SK-N-SH treated with all-trans-retinoic acid at 6 μM for 48 hours (cell line): ENCODE measurements around the gene EBF4.

ENCODE experiments used
- ATAC-seq: fragments of 200-7000 bp; cut with Tn5 transposase; 3 replicates; pipeline ENCODE4 v1.9.1; 2020; ENCODE audit warnings: mild to moderate bottlenecking, moderate library complexity
- ARNTL ChIP-seq: fragments of 450-650 bp; formaldehyde crosslinking; IDR thresholded peaks from 2 replicates; pipeline ENCODE4 v1.5.0; 2020; ENCODE audit warnings: low read depth, mild to moderate bottlenecking, moderate library complexity, borderline replicate concordance
- BACH2 ChIP-seq: fragments of 250-450 bp; sonication (Bioruptor Pico); IDR thresholded peaks from 2 replicates; pipeline ENCODE4 v1.9.0; 2021; ENCODE audit warnings: mild to moderate bottlenecking, borderline replicate concordance
- CSDC2 ChIP-seq: fragments of 250-450 bp; sonication (Bioruptor Pico); IDR thresholded peaks from 2 replicates; pipeline ENCODE4 v1.5.0; 2020; ENCODE audit warnings: mild to moderate bottlenecking, moderate library complexity
- ESRRG ChIP-seq: fragments of 250-450 bp; sonication (Bioruptor Pico); IDR thresholded peaks from 2 replicates; pipeline ENCODE4 v1.6.1; 2021; ENCODE audit warnings: mild to moderate bottlenecking
- GLIS3 ChIP-seq: fragments of 250-450 bp; sonication (Bioruptor Pico); IDR thresholded peaks from 2 replicates; pipeline ENCODE4 v1.5.0; 2020; ENCODE audit warnings: mild to moderate bottlenecking, moderate library complexity
- ISL1 ChIP-seq: fragments of 250-450 bp; sonication (Bioruptor Pico); IDR thresholded peaks from 2 replicates; pipeline ENCODE4 v2.1.2; 2022; ENCODE audit warnings: mild to moderate bottlenecking, moderate library complexity
- OSR1 ChIP-seq: fragments of 250-450 bp; sonication (Bioruptor Pico); IDR thresholded peaks from 2 replicates; pipeline ENCODE4 v1.8.0; 2022; ENCODE audit warnings: moderate library complexity, mild to moderate bottlenecking, inconsistent platforms
- PPARA ChIP-seq: fragments of 250-450 bp; sonication (Bioruptor Pico); IDR thresholded peaks from 2 replicates; pipeline ENCODE4 v1.5.0; 2020; ENCODE audit warnings: mild to moderate bottlenecking, borderline replicate concordance
- SNAI2 ChIP-seq: fragments of 250-450 bp; sonication (Bioruptor Pico); IDR thresholded peaks from 2 replicates; pipeline ENCODE4 v1.5.0; 2020; ENCODE audit warnings: mild to moderate bottlenecking, moderate library complexity
- TCF4 ChIP-seq: fragments of 250-450 bp; sonication (Bioruptor Pico); IDR thresholded peaks from 2 replicates; pipeline ENCODE4 v1.8.0; 2021; ENCODE audit warnings: mild to moderate bottlenecking, moderate library complexity, borderline replicate concordance
- TOX ChIP-seq: fragments of 250-450 bp; sonication (Bioruptor Pico); IDR thresholded peaks from 2 replicates; pipeline ENCODE4 v1.8.0; 2021; ENCODE audit warnings: mild to moderate bottlenecking, moderate library complexity, borderline replicate concordance
- ZC3H10 ChIP-seq: fragments of 250-450 bp; sonication (Bioruptor Pico); IDR thresholded peaks from 2 replicates; pipeline ENCODE4 v1.5.1; 2021; ENCODE audit warnings: mild to moderate bottlenecking, moderate library complexity
- ZFP3 ChIP-seq: fragments of 250-450 bp; sonication (Bioruptor Pico); IDR thresholded peaks from 2 replicates; pipeline ENCODE4 v1.5.0; 2020; ENCODE audit warnings: mild to moderate bottlenecking, moderate library complexity
- ZFP30 ChIP-seq: fragments of 450-650 bp; formaldehyde crosslinking; IDR thresholded peaks from 2 replicates; pipeline ENCODE4 v1.5.0; 2022; ENCODE audit warnings: mild to moderate bottlenecking, moderate library complexity
- ZNF565 ChIP-seq: fragments of 450-650 bp; formaldehyde crosslinking; conservative IDR thresholded peaks from 2 replicates; pipeline ENCODE4 v1.5.0; 2020; ENCODE audit warnings: low read depth, mild to moderate bottlenecking, moderate library complexity
- ZNF70 ChIP-seq: fragments of 450-650 bp; formaldehyde crosslinking; IDR thresholded peaks from 2 replicates; pipeline ENCODE4 v1.5.0; 2020; ENCODE audit warnings: mild to moderate bottlenecking, moderate library complexity
- TF ChIP-seq, protein P1 (sequence below): fragments of 250-450 bp; sonication (Bioruptor Pico); IDR thresholded peaks from 2 replicates; pipeline ENCODE4 v1.8.0; 2020; ENCODE audit warnings: mild to moderate bottlenecking, moderate library complexity, borderline replicate concordance
- TF ChIP-seq, protein P2 (sequence below): fragments of 250-450 bp; sonication (Bioruptor Pico); IDR thresholded peaks from 2 replicates; pipeline ENCODE4 v1.5.1; 2020; ENCODE audit warnings: low read depth, mild to moderate bottlenecking, moderate library complexity
- TF ChIP-seq, protein P3 (sequence below): fragments of 250-450 bp; sonication (Bioruptor Pico); IDR thresholded peaks from 2 replicates; pipeline ENCODE4 v1.5.0; 2020; ENCODE audit warnings: mild to moderate bottlenecking, moderate library complexity
- TF ChIP-seq, protein P4 (sequence below): fragments of 250-450 bp; sonication (Bioruptor Pico); IDR thresholded peaks from 2 replicates; pipeline ENCODE4 v1.8.0; 2021; ENCODE audit warnings: low read depth, mild to moderate bottlenecking, moderate library complexity, borderline replicate concordance
- TF ChIP-seq, protein P5 (sequence below): fragments of 250-450 bp; sonication (Bioruptor Pico); IDR thresholded peaks from 2 replicates; pipeline ENCODE4 v1.5.1; 2021; ENCODE audit warnings: mild to moderate bottlenecking, moderate library complexity

The EBF4 gene

DNA sequence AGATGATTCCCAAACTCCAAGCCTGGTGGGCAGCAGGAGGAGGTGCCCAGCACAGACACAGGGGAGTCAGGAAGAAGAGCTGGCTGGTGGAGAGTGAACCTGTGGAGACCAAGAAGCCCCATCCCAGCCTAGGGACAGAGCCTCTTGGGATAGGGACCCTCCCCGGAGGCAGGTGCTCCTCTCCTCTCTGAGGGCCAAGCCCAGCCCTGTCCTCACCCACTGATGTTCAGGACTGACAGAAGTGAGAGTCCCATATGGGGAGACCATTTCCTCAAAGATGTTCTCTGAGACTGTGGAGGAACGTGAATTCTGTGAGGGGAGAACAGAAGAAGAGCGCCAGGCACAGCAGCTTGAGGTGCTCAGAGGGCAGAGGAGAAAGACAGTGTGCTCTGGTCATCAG, 2.4 kb upstream of the EBF4 start:
- TF ChIP-seq ZNF565 (CRISPR knock-in tag) (no peak), ZFP3 (CRISPR knock-in tag) (no peak), ESRRG (CRISPR knock-in tag) (no peak), BACH2 (no peak)
- no peak for ATAC-seq

DNA sequence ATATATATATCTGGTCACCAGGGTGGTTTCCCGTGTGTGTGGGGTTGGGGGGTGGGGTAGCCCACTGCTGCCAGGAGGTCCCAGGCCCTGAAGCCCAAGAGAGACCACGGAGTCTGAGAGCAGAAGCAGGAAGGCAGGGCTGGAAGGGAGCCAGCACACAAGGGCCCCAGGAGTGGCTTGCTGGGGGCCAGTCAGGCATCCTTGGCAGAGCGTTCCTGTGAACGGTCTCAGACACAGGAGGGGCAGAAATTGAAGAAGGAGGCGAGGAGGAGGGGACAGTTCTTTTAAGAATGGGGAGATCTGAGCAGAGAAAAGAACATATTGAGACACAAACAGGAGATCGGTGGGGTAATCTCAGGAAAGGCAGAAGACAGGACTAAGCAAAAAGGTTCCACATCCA, 1.9 kb upstream of the EBF4 start:
- ATAC-seq: no peak
- TF ChIP-seq SNAI2 (CRISPR knock-in tag) (no peak), ZNF70 (no peak), ZNF565 (CRISPR knock-in tag) (no peak), BACH2 (no peak), ZFP3 (CRISPR knock-in tag) (no peak), ARNTL (CRISPR knock-in tag) (no peak), GLIS3 (CRISPR knock-in tag) (no peak), TCF4 (CRISPR knock-in tag) (no peak), TOX (CRISPR knock-in tag) (no peak), ZFP30 (CRISPR knock-in tag) (no peak), ISL1 (no peak), PPARA (CRISPR knock-in tag) (no peak), ESRRG (CRISPR knock-in tag) (no peak), ZC3H10 (no peak), OSR1 (CRISPR knock-in tag) (no peak)
- TF ChIP-seq, protein P1, sequence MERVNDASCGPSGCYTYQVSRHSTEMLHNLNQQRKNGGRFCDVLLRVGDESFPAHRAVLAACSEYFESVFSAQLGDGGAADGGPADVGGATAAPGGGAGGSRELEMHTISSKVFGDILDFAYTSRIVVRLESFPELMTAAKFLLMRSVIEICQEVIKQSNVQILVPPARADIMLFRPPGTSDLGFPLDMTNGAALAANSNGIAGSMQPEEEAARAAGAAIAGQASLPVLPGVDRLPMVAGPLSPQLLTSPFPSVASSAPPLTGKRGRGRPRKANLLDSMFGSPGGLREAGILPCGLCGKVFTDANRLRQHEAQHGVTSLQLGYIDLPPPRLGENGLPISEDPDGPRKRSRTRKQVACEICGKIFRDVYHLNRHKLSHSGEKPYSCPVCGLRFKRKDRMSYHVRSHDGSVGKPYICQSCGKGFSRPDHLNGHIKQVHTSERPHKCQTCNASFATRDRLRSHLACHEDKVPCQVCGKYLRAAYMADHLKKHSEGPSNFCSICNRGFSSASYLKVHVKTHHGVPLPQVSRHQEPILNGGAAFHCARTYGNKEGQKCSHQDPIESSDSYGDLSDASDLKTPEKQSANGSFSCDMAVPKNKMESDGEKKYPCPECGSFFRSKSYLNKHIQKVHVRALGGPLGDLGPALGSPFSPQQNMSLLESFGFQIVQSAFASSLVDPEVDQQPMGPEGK (CRISPR knock-in tag): no peak
- TF ChIP-seq, protein P2, sequence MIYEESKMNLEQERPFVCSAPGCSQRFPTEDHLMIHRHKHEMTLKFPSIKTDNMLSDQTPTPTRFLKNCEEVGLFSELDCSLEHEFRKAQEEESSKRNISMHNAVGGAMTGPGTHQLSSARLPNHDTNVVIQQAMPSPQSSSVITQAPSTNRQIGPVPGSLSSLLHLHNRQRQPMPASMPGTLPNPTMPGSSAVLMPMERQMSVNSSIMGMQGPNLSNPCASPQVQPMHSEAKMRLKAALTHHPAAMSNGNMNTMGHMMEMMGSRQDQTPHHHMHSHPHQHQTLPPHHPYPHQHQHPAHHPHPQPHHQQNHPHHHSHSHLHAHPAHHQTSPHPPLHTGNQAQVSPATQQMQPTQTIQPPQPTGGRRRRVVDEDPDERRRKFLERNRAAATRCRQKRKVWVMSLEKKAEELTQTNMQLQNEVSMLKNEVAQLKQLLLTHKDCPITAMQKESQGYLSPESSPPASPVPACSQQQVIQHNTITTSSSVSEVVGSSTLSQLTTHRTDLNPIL (CRISPR knock-in tag): no peak
- TF ChIP-seq, protein P3, sequence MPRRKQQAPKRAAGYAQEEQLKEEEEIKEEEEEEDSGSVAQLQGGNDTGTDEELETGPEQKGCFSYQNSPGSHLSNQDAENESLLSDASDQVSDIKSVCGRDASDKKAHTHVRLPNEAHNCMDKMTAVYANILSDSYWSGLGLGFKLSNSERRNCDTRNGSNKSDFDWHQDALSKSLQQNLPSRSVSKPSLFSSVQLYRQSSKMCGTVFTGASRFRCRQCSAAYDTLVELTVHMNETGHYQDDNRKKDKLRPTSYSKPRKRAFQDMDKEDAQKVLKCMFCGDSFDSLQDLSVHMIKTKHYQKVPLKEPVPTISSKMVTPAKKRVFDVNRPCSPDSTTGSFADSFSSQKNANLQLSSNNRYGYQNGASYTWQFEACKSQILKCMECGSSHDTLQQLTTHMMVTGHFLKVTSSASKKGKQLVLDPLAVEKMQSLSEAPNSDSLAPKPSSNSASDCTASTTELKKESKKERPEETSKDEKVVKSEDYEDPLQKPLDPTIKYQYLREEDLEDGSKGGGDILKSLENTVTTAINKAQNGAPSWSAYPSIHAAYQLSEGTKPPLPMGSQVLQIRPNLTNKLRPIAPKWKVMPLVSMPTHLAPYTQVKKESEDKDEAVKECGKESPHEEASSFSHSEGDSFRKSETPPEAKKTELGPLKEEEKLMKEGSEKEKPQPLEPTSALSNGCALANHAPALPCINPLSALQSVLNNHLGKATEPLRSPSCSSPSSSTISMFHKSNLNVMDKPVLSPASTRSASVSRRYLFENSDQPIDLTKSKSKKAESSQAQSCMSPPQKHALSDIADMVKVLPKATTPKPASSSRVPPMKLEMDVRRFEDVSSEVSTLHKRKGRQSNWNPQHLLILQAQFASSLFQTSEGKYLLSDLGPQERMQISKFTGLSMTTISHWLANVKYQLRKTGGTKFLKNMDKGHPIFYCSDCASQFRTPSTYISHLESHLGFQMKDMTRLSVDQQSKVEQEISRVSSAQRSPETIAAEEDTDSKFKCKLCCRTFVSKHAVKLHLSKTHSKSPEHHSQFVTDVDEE (CRISPR knock-in tag): no peak
- TF ChIP-seq, protein P4, sequence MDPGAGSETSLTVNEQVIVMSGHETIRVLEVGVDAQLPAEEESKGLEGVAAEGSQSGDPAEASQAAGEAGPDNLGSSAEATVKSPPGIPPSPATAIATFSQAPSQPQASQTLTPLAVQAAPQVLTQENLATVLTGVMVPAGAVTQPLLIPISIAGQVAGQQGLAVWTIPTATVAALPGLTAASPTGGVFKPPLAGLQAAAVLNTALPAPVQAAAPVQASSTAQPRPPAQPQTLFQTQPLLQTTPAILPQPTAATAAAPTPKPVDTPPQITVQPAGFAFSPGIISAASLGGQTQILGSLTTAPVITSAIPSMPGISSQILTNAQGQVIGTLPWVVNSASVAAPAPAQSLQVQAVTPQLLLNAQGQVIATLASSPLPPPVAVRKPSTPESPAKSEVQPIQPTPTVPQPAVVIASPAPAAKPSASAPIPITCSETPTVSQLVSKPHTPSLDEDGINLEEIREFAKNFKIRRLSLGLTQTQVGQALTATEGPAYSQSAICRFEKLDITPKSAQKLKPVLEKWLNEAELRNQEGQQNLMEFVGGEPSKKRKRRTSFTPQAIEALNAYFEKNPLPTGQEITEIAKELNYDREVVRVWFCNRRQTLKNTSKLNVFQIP: no peak

DNA sequence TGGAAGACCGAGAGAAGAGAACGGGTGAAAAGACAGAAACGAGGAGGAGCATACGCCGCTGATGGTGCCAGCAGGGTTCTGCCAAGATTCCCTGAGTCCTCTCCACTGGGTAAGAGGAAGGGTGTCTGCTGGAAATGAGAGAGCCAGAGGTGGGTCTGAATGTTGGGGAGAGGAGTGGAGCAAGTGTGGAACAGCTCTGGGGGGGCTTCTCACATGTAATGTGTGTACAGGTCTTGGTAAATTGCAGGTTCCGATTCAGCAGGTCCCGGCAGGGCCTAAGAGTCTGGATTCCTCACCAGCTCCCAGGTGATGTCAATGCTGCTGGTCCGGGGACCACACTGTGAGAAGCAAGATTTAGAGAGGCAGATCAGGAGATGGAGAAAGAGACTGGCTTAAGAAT, 1.5 kb upstream of the EBF4 start:
- TF ChIP-seq CSDC2 (CRISPR knock-in tag): no peak
- no peak for TF ChIP-seq ESRRG (CRISPR knock-in tag)
- TF ChIP-seq ZFP3 (CRISPR knock-in tag): no peak
- TF ChIP-seq TOX (CRISPR knock-in tag): no peak
- no peak for ATAC-seq

DNA sequence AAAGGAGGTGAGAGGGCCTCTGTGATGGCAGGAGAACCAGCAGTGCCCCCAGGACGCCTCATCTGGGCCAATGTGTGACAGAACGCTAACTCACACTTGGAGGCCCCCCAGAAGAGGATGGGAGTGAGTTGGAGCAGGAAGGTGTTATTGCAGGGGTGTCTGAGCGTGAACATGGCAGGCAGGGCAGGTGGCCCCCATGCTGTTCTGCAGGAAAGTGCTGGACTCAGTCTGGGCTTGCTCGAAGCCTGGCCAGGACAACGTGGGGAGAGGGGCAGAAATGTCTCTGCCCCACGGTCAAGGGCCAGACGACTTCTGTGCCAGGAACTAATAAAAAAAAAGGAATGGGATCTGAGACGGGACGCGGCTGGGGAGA, 931 bp upstream of the EBF4 start:
- no peak for ATAC-seq
- TF ChIP-seq ZNF70 (no peak), SNAI2 (CRISPR knock-in tag) (no peak), BACH2 (no peak), OSR1 (CRISPR knock-in tag) (no peak), ARNTL (CRISPR knock-in tag) (no peak), ZC3H10 (no peak), TOX (CRISPR knock-in tag) (no peak), ESRRG (CRISPR knock-in tag) (no peak), ZFP30 (CRISPR knock-in tag) (no peak), TCF4 (CRISPR knock-in tag) (no peak)
- TF ChIP-seq, protein P1 (CRISPR knock-in tag): no peak
- TF ChIP-seq, protein P2 (CRISPR knock-in tag): no peak
- TF ChIP-seq, protein P5, sequence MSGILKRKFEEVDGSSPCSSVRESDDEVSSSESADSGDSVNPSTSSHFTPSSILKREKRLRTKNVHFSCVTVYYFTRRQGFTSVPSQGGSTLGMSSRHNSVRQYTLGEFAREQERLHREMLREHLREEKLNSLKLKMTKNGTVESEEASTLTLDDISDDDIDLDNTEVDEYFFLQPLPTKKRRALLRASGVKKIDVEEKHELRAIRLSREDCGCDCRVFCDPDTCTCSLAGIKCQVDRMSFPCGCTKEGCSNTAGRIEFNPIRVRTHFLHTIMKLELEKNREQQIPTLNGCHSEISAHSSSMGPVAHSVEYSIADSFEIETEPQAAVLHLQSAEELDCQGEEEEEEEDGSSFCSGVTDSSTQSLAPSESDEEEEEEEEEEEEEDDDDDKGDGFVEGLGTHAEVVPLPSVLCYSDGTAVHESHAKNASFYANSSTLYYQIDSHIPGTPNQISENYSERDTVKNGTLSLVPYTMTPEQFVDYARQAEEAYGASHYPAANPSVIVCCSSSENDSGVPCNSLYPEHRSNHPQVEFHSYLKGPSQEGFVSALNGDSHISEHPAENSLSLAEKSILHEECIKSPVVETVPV: no peak
